NCI-H2081 (cell line): ENCODE measurements around the gene IFT80.
"Not testable (repeated sequence)": the region's sequence is repeated elsewhere in the genome, so short reads cannot be mapped to it uniquely, and the experiment has no call there.

ENCODE experiments used
- DNase-seq, 2 experiments: peaks; one replicate each; lab custom pipeline; 2025; lab: John Stamatoyannopoulos, UW

Gene IFT80

GRCh38 chr3:160265088-160265487, 133.9 kb downstream of the IFT80 start:
- DNase-seq, result no peak

- DNase-seq, result no peak
These were observed 138.3 kb downstream of the IFT80 start for GRCh38 chr3:160260587-160261270.

DNA sequence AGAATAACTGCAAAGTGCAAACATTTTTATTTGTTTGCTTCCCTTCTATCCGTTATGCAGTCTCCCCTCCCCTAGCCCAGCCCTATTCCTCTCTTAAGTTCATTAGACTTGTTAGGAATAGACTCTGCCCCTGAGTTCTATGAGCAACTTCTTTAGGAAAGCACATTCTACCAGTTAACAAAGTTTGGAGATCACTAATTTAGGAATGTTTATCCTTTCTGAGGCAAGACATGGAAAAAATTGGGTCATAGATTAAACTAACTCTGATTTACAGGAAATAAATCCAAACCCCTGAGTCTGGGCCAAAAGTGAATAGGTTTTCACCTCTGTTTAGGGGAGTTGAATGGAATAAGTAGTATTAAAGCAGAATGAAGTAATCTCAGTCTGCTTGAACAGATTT, 139.4 kb downstream of the IFT80 start:
- no peak for DNase-seq

DNA sequence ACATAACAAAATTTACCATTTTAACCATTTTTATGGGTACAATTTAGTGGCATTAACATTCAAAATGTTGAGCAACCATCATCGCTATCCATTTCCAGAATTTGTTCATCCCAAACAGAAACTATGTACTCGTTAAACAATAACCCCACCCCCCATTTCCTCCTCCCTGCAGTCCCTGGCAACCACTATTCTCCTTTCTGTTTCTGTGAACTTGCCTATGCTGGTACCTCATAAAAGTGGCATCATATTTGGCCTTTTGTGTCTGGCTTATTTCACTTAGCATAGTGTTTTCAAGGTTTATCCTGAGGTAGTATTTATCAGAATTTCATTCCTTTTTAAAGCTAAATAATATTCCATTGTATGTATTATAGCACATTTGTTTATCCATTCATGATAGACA, 141.4 kb downstream of the IFT80 start:
- DNase-seq, result no peak

DNA sequence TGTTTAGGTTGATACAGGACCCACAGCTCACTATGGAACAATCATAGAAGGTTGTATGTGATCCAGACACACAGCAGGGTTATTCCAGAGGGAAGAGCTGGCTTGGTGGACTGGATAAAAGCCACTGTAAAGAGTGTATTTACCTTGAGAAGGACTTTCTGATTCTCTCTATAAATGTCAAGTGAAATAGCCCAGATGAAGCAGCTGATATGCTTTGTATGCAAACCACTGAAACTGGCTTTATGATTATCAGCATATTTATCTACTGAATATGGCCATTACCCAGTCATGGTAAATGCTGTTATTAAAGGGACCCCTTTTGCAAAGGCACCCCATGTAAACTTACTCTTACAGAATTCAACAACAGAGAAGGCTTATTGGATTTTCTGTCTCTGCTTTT, 145.7 kb downstream of the IFT80 start:
- no peak for DNase-seq

DNA sequence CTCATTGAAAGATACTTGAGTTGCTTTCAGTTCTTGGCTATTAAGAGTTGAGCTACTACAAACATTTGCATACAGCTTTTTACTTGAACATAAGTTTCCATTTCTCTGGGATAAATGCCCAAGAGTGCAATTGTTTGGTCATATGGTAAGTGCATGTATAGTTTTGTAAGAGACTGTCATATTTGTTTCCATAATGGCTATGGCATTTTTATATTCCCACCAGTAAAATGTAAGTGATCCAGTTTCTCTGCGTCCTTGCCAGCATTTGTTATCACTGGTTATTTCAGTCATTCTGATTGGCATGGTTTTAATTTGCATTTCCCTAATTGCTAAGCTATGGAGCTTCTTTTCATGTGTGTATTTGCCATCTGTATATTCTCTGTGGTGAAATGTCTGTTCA, 151.3 kb downstream of the IFT80 start:
- DNase-seq, result no peak

DNA sequence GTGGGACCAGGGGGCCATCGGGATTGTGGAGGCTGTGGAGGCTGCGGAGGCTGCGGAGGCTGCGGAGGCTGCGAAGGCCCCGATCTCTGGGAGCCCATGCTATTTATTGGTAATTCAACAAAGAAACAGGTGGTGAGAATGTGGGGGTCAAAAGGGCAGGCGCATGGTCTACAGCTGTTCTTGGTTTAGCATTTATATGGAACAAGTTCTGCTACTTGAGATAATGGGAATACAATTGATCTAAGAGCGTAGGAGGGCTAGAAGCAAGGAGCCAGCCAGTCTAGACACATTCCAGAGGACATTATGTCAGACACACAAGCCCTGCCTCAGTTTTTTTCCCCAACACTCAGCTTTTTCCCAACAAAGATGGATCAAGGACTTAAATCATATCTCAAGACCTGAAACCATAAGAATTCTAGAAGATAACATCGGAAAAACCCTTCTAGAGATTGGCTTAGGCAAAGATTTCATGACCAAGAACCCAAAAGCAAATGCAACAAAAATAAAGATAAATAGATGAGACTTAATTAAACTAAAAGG, 153.7 kb downstream of the IFT80 start:
- DNase-seq, result no peak

- not testable (repeated sequence) for DNase-seq
These were observed 158.3 kb downstream of the IFT80 start for GRCh38 chr3:160240719-160241118.

DNA sequence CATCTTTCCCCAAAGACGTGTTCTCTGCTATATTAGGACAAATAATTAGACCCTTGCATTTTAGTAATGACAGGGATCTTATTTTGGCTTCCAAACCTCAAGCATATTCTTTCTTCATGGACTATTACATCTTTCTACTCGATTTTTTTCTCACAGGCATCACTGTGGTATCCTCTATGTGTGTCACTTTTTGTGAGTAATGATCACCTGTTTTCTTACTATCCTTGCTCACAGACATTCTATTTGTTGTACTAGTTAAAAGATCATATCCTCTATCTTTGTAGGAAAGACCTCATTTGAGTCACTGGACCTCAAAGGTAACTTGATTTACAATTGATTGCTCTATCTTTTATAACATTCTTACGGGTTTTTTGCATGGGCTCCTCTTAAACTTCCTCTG, 167.0 kb downstream of the IFT80 start:
- DNase-seq, result no peak

GRCh38 chr3:160227419-160227818, 171.6 kb downstream of the IFT80 start:
- no peak for DNase-seq

GRCh38 chr3:160226026-160226907, 172.8 kb downstream of the IFT80 start:
- DNase-seq, result peak in 1 of 2 experiments; percentile 52

- peak; percentile 68 to 81 for DNase-seq
These were observed 173.6 kb downstream of the IFT80 start, which contains the start of gene C3orf80 for GRCh38 chr3:160225176-160226025. Gene C3orf80 (plus strand): TSS chr3:160225422. CDS start chr3:160225636, 214 bp downstream.

- DNase-seq, result no peak
These were observed 174.2 kb downstream of the IFT80 start for GRCh38 chr3:160224811-160225175.

GRCh38 chr3:160224256-160224655, 174.8 kb downstream of the IFT80 start:
- DNase-seq, result no peak

GRCh38 chr3:160221019-160221418, 178.0 kb downstream of the IFT80 start:
- no peak for DNase-seq

- no peak for DNase-seq
These were observed 179.0 kb downstream of the IFT80 start for GRCh38 chr3:160220038-160220437.

DNA sequence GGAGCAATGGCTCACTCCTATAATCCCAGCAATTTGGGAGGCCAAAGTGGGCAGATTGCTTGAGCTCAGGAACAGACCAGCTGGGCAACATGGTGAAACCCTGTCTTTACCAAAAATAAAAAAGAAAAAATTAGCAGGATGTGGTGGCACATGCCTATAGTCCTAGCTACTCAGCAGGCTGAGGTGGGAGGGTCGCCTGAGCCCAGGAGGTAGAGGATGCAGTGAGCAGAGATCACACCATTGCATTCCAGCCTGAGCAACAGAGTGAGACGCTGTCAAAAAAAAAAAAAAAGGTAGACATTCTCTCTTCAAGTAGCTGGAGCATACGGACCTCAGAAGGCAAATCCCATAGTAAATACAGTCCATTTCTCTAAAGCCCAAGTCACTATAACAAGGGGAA, 180.9 kb downstream of the IFT80 start:
- no peak for DNase-seq

GRCh38 chr3:160217675-160218074, 181.3 kb downstream of the IFT80 start:
- no peak for DNase-seq

- no peak for DNase-seq
These were observed 185.8 kb downstream of the IFT80 start for GRCh38 chr3:160213191-160213590.

DNA sequence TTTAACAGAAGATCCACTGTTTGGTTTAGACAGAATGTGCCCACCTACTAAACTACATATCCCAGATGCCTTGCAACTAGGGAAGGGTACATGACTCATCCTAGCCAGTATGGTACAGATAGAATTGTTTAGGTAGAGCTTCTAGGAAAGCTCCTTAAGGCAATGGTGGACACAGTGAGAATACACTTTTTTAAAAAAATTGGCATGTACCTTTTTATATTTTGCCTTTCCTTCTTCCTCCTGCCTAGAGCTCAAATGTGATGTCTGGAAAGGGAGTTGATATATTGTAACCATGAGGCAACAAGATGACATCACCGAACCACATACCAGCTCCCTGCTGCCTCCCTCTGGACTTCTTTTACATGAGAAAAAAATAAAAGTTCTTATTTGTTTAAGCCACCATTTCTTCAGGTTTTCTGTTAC, 188.2 kb downstream of the IFT80 start:
- DNase-seq, result peak in 1 of 2 experiments; percentile 34

DNA sequence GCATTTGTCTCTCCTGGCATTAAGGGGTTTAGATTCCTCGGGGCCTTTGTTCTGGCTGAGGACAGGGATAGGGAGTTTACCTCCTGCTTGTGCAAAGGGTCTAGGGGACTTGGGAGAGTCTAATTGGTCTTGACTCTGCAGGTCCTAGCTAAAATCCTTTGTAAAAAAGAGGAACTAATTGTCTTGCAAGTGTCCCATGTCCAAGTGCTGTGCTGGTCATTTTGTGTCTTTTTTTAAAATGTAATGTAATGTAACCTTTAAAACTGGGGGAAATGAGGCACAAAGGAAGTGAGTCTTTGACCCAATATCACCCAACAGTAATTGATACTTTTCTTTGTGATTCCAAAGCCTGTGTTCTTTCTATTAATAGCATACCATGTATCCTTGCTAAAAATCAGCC, 188.7 kb downstream of the IFT80 start:
- DNase-seq, result no peak
